ENCODE measurements around the gene PAGE2B.

DNA sequence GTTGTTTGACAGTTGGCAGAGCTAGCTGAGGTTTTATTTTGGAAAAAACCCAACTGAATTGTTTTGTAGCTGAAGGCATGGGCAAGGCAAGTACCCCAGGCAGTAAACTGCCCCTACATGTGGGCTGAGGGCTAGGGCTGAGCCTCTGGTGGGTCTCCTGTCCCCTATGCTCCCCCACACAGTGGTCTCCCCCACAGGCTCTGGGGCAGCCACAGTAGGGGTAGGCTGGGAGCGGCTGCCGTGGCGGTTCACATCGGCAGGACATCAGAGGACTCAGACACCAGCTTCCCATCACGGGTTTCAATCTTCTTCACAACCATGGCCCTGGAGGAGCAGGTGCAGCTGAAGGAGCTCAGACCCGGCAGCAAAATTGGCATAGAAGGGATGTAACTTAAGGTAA is 33.3 kb upstream of the PAGE2B start:
- TF ChIP-seq POLR2A (IDR thresholded peaks at IDR 0.05) (no peak), CTCF (IDR thresholded peaks at IDR 0.05) (no peak)
